Keratinocyte (primary cell): ENCODE results near the gene OSMR. TPM values are rescaled to one million over a fixed set of nuclear protein-coding genes. Genes with fewer than 3 reads are reported as not detected.

Experiments used
- DNase-seq: peaks from one replicate; pipeline ENCODE4 v3.0.0-alpha.2; 2011; ENCODE audit warnings: low read depth, missing footprints, low spot score
- FAIRE-seq: peaks from 2 replicates; lab custom pipeline; 2011; peaks lifted over from hg19 to GRCh38; lab: Jason Lieb, UNC
- H2AFZ ChIP-seq: 2 replicates; pipeline ENCODE4 v1.6.0; 2012; ENCODE audit warnings: low read length, control low read depth, inconsistent platforms; ENCODE audit not compliant: control insufficient read depth
- H3K27ac ChIP-seq: 2 replicates; pipeline ENCODE4 v1.5.1; 2011; ENCODE audit warnings: low read length; ENCODE audit not compliant: control insufficient read depth, insufficient read depth
- H3K27me3 ChIP-seq: 3 replicates; pipeline ENCODE4 v1.6.0; 2011; ENCODE audit warnings: low read length; ENCODE audit not compliant: control insufficient read depth, insufficient read depth; ENCODE audit errors: extremely low read depth
- H3K36me3 ChIP-seq, 2 experiments: 2 replicates in 1 of 2; 3 replicates in 1 of 2; pipeline ENCODE4 v1.5.1; 2011; ENCODE audit warnings: low read length in 2 of 2, mild to moderate bottlenecking in 1 of 2; ENCODE audit not compliant: control insufficient read depth in 2 of 2, insufficient read depth in 2 of 2; ENCODE audit errors: extremely low read depth in 1 of 2
- H3K4me1 ChIP-seq: 3 replicates; pipeline ENCODE4 v1.5.1; 2011; ENCODE audit warnings: low read length; ENCODE audit not compliant: control insufficient read depth, insufficient read depth; ENCODE audit errors: extremely low read depth
- H3K4me2 ChIP-seq: 3 replicates; pipeline ENCODE4 v1.6.0; 2011; ENCODE audit warnings: low read depth, low read length; ENCODE audit not compliant: control insufficient read depth, insufficient read depth; ENCODE audit errors: extremely low read depth
- H3K4me3 ChIP-seq, 3 experiments: fragments of 200-600 bp in 1 of 3; sonication (generic) in 1 of 3; 2 replicates in 2 of 3; 3 replicates in 1 of 3; pipeline ENCODE4 v1.5.1; 2011 to 2016; ENCODE audit warnings: low read length in 3 of 3, mild to moderate bottlenecking in 3 of 3, control low read depth in 2 of 3, inconsistent platforms in 1 of 3, low read depth in 1 of 3, mixed read lengths in 1 of 3, mixed run types in 1 of 3, moderate library complexity in 1 of 3; ENCODE audit not compliant: control insufficient read depth in 2 of 3, insufficient read depth in 2 of 3; ENCODE audit errors: extremely low read depth in 1 of 3
- H3K79me2 ChIP-seq: 2 replicates; pipeline ENCODE4 v1.6.0; 2012; ENCODE audit warnings: low read length; ENCODE audit not compliant: control insufficient read depth, insufficient read depth
- H3K9ac ChIP-seq: 3 replicates; pipeline ENCODE4 v1.6.0; 2011; ENCODE audit warnings: low read length; ENCODE audit not compliant: control insufficient read depth, insufficient read depth; ENCODE audit errors: extremely low read depth
- H3K9me1 ChIP-seq: 3 replicates; pipeline ENCODE4 v1.6.0; 2011; ENCODE audit warnings: low read length; ENCODE audit not compliant: control insufficient read depth, insufficient read depth; ENCODE audit errors: extremely low read depth
- H3K9me3 ChIP-seq: 2 replicates; pipeline ENCODE4 v1.5.1; 2012; ENCODE audit warnings: low read depth, low read length; ENCODE audit not compliant: control insufficient read depth
- H4K20me1 ChIP-seq: 3 replicates; pipeline ENCODE4 v1.6.0; 2011; ENCODE audit warnings: low read length; ENCODE audit not compliant: control insufficient read depth, insufficient read depth; ENCODE audit errors: extremely low read depth
- EZH2 ChIP-seq: IDR thresholded peaks from one replicate; pipeline ENCODE4 v1.6.1; 2012; ENCODE audit warnings: inconsistent platforms, mild to moderate bottlenecking, low read length, moderate library complexity
- dilution Hi-C: fragments of 300-500 bp; cut with MboI; formaldehyde crosslinking; loops from one replicate; pipeline ENCODE4 v1.7.0; 2020; ENCODE audit warnings: low sequenced_read_pairs; ENCODE audit not compliant: extremely low pct_ligation_motif_present
- polyA plus RNA-seq, 5 experiments: library from polyadenylated mRNA; depleted of rRNA in 3 of 5; stranded (reverse) in 3 of 5; stranded (forward) in 1 of 5; unstranded in 1 of 5; fragments of >200 nt; gene quantifications; 1 replicate in 1 of 5; 2 replicates in 3 of 5; 3 replicates in 1 of 5; pipeline versions ENCODE4 v1.2.1 to v1.2.3, GENCODE V29; 2011 to 2012; ENCODE audit warnings: missing spikeins in 2 of 5, low read depth in 1 of 5, low replicate concordance in 1 of 5
- TF ChIP-seq, protein P1 (sequence below), 3 experiments: IDR thresholded peaks in 1 of 3; conservative IDR thresholded peaks in 1 of 3; optimal IDR thresholded peaks in 1 of 3; 2 replicates in 2 of 3; 3 replicates in 1 of 3; pipeline versions ENCODE3 to v1.5.1; 2011; ENCODE audit warnings: low read length in 3 of 3, mild to moderate bottlenecking in 3 of 3, moderate library complexity in 2 of 3, control low read depth in 1 of 3, inconsistent platforms in 1 of 3; ENCODE audit not compliant: insufficient read depth in 2 of 3; ENCODE audit errors: extremely low read depth in 1 of 3

OSMR gene
- polyA plus RNA-seq, 1 donor (not counting 4 experiments of a cell fraction or from before 2014, with no cell fraction given) = 43.8 TPM

DNA sequence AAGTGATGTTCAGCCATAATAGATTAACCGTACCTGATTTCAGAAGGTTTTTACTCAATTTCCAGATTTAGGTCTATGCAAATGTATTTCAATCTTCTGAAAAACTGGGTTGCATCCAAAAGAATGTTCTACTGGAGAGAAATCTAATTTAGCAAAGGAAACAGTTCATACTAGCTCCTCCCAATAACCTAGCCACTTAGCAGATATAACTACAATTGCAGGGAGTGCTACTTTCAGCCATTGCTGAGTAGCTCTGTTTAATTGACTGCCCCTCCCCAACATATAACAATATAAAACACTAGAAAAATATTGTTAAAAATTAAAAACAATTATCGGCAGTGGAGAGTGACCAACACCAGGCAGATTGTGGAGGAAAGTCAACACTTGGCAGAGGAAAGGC lies 7.9 kb upstream of the OSMR start:
- no peak for FAIRE-seq
- Histone ChIP-seq H3K27me3 (no peaks in the 10 kb centered on the region), H3K9me3 (no peaks in the 10 kb centered on the region), H2AFZ (no peak overlapping the region), H3K4me2 (no peak overlapping the region), H3K4me1 (peaks cover 9% of the 10 kb centered on the region), H3K9ac (no peak overlapping the region), H4K20me1 (peaks cover 2% of the 10 kb centered on the region), H3K36me3 (peaks cover 2 to 12% of the 10 kb centered on the region in 2 experiments), H3K79me2 (peaks cover 43% of the 10 kb centered on the region), H3K27ac (no peak overlapping the region), H3K4me3 (no peak overlapping the region), H3K9me1 (no peaks in the 10 kb centered on the region)
- no peak for DNase-seq
- no peak for TF ChIP-seq EZH2
- TF ChIP-seq, protein P1, sequence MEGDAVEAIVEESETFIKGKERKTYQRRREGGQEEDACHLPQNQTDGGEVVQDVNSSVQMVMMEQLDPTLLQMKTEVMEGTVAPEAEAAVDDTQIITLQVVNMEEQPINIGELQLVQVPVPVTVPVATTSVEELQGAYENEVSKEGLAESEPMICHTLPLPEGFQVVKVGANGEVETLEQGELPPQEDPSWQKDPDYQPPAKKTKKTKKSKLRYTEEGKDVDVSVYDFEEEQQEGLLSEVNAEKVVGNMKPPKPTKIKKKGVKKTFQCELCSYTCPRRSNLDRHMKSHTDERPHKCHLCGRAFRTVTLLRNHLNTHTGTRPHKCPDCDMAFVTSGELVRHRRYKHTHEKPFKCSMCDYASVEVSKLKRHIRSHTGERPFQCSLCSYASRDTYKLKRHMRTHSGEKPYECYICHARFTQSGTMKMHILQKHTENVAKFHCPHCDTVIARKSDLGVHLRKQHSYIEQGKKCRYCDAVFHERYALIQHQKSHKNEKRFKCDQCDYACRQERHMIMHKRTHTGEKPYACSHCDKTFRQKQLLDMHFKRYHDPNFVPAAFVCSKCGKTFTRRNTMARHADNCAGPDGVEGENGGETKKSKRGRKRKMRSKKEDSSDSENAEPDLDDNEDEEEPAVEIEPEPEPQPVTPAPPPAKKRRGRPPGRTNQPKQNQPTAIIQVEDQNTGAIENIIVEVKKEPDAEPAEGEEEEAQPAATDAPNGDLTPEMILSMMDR (optimal IDR thresholded peaks at IDR 0.05 in 1 of 3, IDR thresholded peaks at IDR 0.05 in 1 of 3, conservative IDR thresholded peaks at IDR 0.05 in 1 of 3; ENCODE audit: extremely low read depth in 1 of 3, insufficient read depth in 2 of 3, low read length in 3 of 3) = no peak
- dilution Hi-C loops = no loop called here

DNA sequence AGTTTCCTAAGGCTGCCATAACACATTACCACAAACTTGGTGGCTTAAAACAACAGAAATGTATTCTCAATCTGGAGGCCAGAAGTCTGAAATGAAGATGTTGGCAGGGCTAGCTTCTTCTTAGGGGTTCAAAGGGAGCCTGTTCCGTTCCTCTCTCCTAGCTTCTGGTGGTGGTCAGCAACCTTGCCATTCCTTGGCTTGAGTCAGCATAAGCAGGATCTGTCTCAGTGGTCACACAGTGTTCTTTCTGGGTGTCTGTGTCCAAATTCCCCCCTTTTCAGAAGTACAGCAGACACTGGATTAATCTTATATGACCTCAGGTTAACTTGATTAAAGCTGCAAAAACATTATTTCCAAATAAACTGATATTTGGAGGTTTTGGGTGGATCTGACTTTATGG lies 2.1 kb upstream of the OSMR start:
- peak overlapping the region; percentile 3 for H3K9ac ChIP-seq
- no peaks in the 10 kb centered on the region for H3K27me3 ChIP-seq
- H3K4me1 ChIP-seq = peaks cover 15% of the 10 kb centered on the region
- DNase-seq (no peak), FAIRE-seq (no peak)
- peaks cover 8% of the 10 kb centered on the region for H4K20me1 ChIP-seq
- no peaks in the 10 kb centered on the region for H3K9me3 ChIP-seq
- H3K27ac ChIP-seq = peak overlapping the region; percentile 8
- TF ChIP-seq, protein P1 (optimal IDR thresholded peaks at IDR 0.05 in 1 of 3, IDR thresholded peaks at IDR 0.05 in 1 of 3, conservative IDR thresholded peaks at IDR 0.05 in 1 of 3; ENCODE audit: extremely low read depth in 1 of 3, insufficient read depth in 2 of 3, low read length in 3 of 3) = no peak
- TF ChIP-seq EZH2 = no peak
- H3K4me3 ChIP-seq = peak overlapping the region in 1 of 3 experiments; percentile 25
- H2AFZ ChIP-seq = no peak overlapping the region
- H3K79me2 ChIP-seq = peaks cover 79% of the 10 kb centered on the region
- dilution Hi-C loops = no loop called here
- peak overlapping the region; percentile 87 for H3K4me2 ChIP-seq
- peaks cover 2 to 8% of the 10 kb centered on the region in 2 experiments for H3K36me3 ChIP-seq
- no peaks in the 10 kb centered on the region for H3K9me1 ChIP-seq
